Esophagus muscularis mucosa (tissue), 4 donors: ENCODE data around the gene LPAR1. TPM values are rescaled to one million over a fixed set of nuclear protein-coding genes. Genes with fewer than 3 reads are reported as not detected.

Experiments used
- DNase-seq: peaks from one replicate; pipeline ENCODE4 v3.0.0-alpha.2; 2017; ENCODE audit errors: extremely low spot score
- H3K27ac ChIP-seq, 4 donors: fragments of 200-600 bp; sonication (generic); replicated peaks in 1 of 4; 1 replicate in 3 of 4; 2 replicates in 1 of 4; pipeline ENCODE4 v1.5.1; 2016 to 2019; ENCODE audit warnings: mild to moderate bottlenecking in 1 of 4
- H3K27me3 ChIP-seq, 4 donors: fragments of 200-600 bp; sonication (generic); one replicate each; pipeline versions ENCODE4 v1.5.1 to v1.6.0; 2016 to 2019
- H3K36me3 ChIP-seq, 4 donors: fragments of 200-600 bp; sonication (generic); one replicate each; pipeline ENCODE4 v1.5.1; 2016 to 2019
- H3K4me1 ChIP-seq, 4 donors: fragments of 200-600 bp; sonication (generic); one replicate each; pipeline ENCODE4 v1.5.1; 2016 to 2019
- H3K4me3 ChIP-seq, 4 donors: fragments of 200-600 bp; sonication (generic); 1 replicate in 2 of 4; 2 replicates in 2 of 4; pipeline ENCODE4 v1.5.1; 2016 to 2019; ENCODE audit warnings: mild to moderate bottlenecking in 4 of 4, moderate library complexity in 1 of 4
- H3K9me3 ChIP-seq, 4 donors: fragments of 200-600 bp; sonication (generic); 1 replicate in 3 of 4; 2 replicates in 1 of 4; pipeline ENCODE4 v1.5.1; 2016 to 2019
- CTCF ChIP-seq, 3 experiments: fragments of 200-600 bp in 2 of 3; fragments of 450-650 bp in 1 of 3; sonication (generic) in 2 of 3; IDR thresholded peaks; one replicate each; pipeline ENCODE4 v1.5.1; 2017 to 2019; ENCODE audit warnings: antibody characterized with exemption in 3 of 3, mild to moderate bottlenecking in 2 of 3, moderate library complexity in 1 of 3
- EP300 ChIP-seq: sonication (generic); formaldehyde crosslinking; IDR thresholded peaks from one replicate; pipeline ENCODE4 v1.6.1; 2017; ENCODE audit warnings: antibody characterized with exemption
- POLR2A ChIP-seq: fragments of 450-650 bp; IDR thresholded peaks from one replicate; pipeline ENCODE4 v1.6.1; 2017; ENCODE audit warnings: antibody characterized with exemption, moderate library complexity, mild to moderate bottlenecking, low read depth
- POLR2AphosphoS5 ChIP-seq, 2 donors: sonication (generic); formaldehyde crosslinking; IDR thresholded peaks; one replicate each; pipeline ENCODE4 v1.6.1; 2017; ENCODE audit warnings: antibody characterized with exemption in 2 of 2
- WGBS: methylation state at CpG from one replicate; pipeline ENCODE4 v1.1.5; 2018; 5-methylcytosine and 5-hydroxymethylcytosine counted together
- intact Hi-C: fragments of 100-400 bp; cut with DNase I; formaldehyde crosslinking; loops from one replicate; pipeline ENCODE4 v1.15.1; 2023
- total RNA-seq, 4 donors: library from RNA; depleted of rRNA; stranded (reverse); fragments of >200 nt; gene quantifications; one replicate each; pipeline versions ENCODE4 v1.1.0 to v1.2.1, GENCODE V29; 2016

The LPAR1 gene
- total RNA-seq, 4 donors from 2014 or later: 34.1 to 55.5 (median 48.8) TPM

GRCh38 chr9:111069183-111069582 is 30.9 kb upstream of the LPAR1 start:
- intact Hi-C loops: no loop called here
- 31% methylated on average over 2 of the region's 2 CpGs for WGBS
- DNase-seq: no peak
- Histone ChIP-seq H3K9me3 (no peaks in the 10 kb centered on the region), H3K27me3 (no peaks in the 10 kb centered on the region), H3K4me1 (peaks cover 0 to 16% (median 4%) of the 10 kb centered on the region in 4 donors), H3K27ac (peak overlapping the region; percentile 8 to 42 (median 22)), H3K36me3 (no peaks in the 10 kb centered on the region), H3K4me3 (no peak overlapping the region)
- TF ChIP-seq POLR2AphosphoS5 (IDR thresholded peaks at IDR 0.05) (no peak), POLR2A (no peak), CTCF (IDR thresholded peaks at IDR 0.05) (no peak), EP300 (no peak)

GRCh38 chr9:111068771-111069170 is 30.5 kb upstream of the LPAR1 start:
- WGBS: 54% methylated on average over 4 of the region's 4 CpGs
- DNase-seq: no peak
- TF ChIP-seq POLR2A (no peak), POLR2AphosphoS5 (IDR thresholded peaks at IDR 0.05) (no peak), CTCF (IDR thresholded peaks at IDR 0.05) (no peak), EP300 (no peak)

GRCh38 chr9:111068383-111068730 is 30.1 kb upstream of the LPAR1 start:
- 90% methylated on average over 8 of the region's 8 CpGs for WGBS
- Histone ChIP-seq H3K27me3 (no peaks in the 10 kb centered on the region), H3K36me3 (no peaks in the 10 kb centered on the region), H3K9me3 (no peaks in the 10 kb centered on the region), H3K4me1 (peaks cover 0 to 16% (median 4%) of the 10 kb centered on the region in 4 donors), H3K4me3 (no peak overlapping the region), H3K27ac (peak overlapping the region in 3 of 4 donors; percentile 8 to 42 (median 36))
- no peak for TF ChIP-seq POLR2A
- no peak for TF ChIP-seq CTCF (IDR thresholded peaks at IDR 0.05)
- no peak for TF ChIP-seq POLR2AphosphoS5 (IDR thresholded peaks at IDR 0.05)
- TF ChIP-seq EP300: no peak
- DNase-seq: no peak
- intact Hi-C loops: no loop called here

More at GRCh38 chr9:111068771-111069170, 30.5 kb upstream of the LPAR1 start:
- H3K4me1 ChIP-seq: peaks cover 0 to 16% (median 4%) of the 10 kb centered on the region in 4 donors
- no peaks in the 10 kb centered on the region for H3K9me3 ChIP-seq
- H3K27me3 ChIP-seq: no peaks in the 10 kb centered on the region
- intact Hi-C loops: no loop called here
- H3K36me3 ChIP-seq: no peaks in the 10 kb centered on the region
- H3K27ac ChIP-seq: peak overlapping the region; percentile 8 to 42 (median 30)
- H3K4me3 ChIP-seq: no peak overlapping the region

GRCh38 chr9:111066468-111066867 is 28.2 kb upstream of the LPAR1 start:
- peak overlapping the region in 2 of 4 donors; percentile 35 to 45 for H3K27ac ChIP-seq
- no peak for DNase-seq
- H3K27me3 ChIP-seq: no peaks in the 10 kb centered on the region
- WGBS: 27% methylated on average over 2 of the region's 2 CpGs
- H3K36me3 ChIP-seq: no peaks in the 10 kb centered on the region
- no peak for TF ChIP-seq EP300
- TF ChIP-seq POLR2A: no peak
- TF ChIP-seq CTCF (IDR thresholded peaks at IDR 0.05): no peak
- TF ChIP-seq POLR2AphosphoS5 (IDR thresholded peaks at IDR 0.05): no peak
- peaks cover 0 to 16% (median 4%) of the 10 kb centered on the region in 4 donors for H3K4me1 ChIP-seq
- intact Hi-C loops: no loop called here
- no peak overlapping the region for H3K4me3 ChIP-seq
- H3K9me3 ChIP-seq: no peaks in the 10 kb centered on the region

- no peaks in the 10 kb centered on the region for H3K27me3 ChIP-seq
- WGBS: 78% methylated on average over 4 of the region's 4 CpGs
- H3K4me1 ChIP-seq: peaks cover 0 to 16% (median 4%) of the 10 kb centered on the region in 4 donors
- no peak for DNase-seq
- peak overlapping the region in 1 of 4 donors; percentile 45 for H3K27ac ChIP-seq
- no peaks in the 10 kb centered on the region for H3K9me3 ChIP-seq
- no peak for TF ChIP-seq POLR2A
- no peak for TF ChIP-seq CTCF (IDR thresholded peaks at IDR 0.05)
- no peak for TF ChIP-seq EP300
- H3K36me3 ChIP-seq: no peaks in the 10 kb centered on the region
- H3K4me3 ChIP-seq: no peak overlapping the region
- intact Hi-C loops: no loop called here
Measured at GRCh38 chr9:111065414-111065813, 27.1 kb upstream of the LPAR1 start.
